Right forelimb (tissue), 1 donor: ENCODE measurements around the gene FLG2.
"Not testable (repeated sequence)": the region's sequence is repeated elsewhere in the genome, so short reads cannot be mapped to it uniquely, and the experiment has no call there.

Experiments used
- DNase-seq: peaks from one replicate; pipeline ENCODE4 v3.0.0-alpha.2; 2018

The FLG2 gene

GRCh38 chr1:152359906-152360305, at the start of gene FLG2:
Gene FLG2 (minus strand): TSS chr1:152360006. CDS start chr1:152358884, 1,122 bp downstream.
- no peak for DNase-seq

- DNase-seq = no peak
Measured at GRCh38 chr1:152408664-152409063, 48.9 kb upstream of the FLG2 start.

GRCh38 chr1:152398812-152399698, 39.2 kb upstream of the FLG2 start:
- DNase-seq = no peak

DNA sequence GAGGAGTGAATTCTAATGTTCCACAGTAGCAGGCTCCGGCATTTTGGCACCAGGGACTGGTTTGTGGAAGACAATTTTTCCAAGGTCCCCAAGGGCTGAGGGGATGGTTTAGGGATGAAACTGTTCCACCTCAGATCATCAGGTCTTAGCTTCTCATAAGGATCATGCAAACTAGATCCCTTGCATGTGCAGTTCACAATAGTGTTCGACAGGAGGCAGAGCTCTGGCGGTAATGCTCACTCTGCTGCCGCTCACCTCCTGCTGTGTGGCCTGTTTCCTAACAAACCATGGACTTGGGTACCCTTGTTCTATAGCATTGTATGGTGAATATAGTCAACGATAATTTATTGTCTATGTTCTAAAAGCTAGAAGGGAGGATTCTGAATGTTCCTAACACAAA, 37.7 kb upstream of the FLG2 start:
- no peak for DNase-seq

DNA sequence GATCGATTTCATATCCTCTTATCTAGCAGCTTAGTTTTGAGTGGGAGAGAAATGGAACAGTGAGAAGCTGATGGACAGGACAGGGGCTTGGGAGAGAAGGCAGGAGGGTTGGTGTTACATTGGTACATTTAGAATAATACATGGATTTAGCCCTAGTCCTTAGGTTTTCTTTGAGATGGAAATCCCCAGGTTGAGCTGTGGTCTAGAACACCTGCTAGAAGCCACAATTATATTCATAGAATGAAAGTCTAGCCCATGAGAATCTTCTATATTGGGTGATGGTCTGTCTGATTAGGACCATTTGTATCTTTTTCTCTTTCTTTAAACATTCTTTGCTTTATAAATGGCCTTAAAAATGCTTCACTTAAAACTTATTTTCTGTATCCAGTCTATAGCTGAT, 34.3 kb upstream of the FLG2 start:
- DNase-seq = no peak

DNA sequence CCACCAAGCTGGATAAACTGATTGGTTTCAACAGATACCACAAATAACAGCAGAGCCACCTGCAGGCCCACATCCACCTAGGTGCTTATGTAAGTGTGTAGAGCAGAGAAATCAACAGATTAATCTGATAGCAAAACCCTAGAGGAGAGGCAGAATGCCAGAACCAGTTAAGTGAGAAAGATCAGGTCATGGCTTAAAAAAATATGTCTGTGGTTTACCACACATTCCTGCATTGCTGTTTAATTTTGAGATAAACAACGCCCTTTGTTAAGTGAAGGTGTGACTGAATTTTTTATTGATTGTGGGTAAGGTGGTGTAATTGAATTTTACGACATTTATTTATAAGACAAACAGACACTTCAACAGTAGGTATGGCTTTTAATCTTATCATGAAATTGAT, 33.1 kb upstream of the FLG2 start:
- no peak for DNase-seq

DNA sequence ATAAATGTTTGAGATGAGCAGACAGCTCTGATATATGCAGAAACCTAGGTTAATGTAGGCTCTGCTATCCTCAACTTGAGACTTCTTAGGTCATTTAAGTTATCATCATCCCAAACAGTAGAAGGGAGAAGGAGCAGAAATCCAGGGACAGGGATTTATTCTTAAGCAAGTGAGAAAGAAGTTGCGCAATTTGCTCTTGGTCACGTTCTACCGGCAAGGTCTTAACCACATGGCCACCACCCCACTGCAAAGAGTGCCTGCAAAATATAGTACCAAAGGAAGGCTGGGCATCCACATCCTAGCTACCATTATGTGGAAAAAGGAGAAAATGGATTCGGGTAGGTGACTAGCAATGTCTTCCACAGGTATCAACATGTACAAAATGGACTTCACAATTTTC, 29.1 kb upstream of the FLG2 start:
- DNase-seq = no peak

DNA sequence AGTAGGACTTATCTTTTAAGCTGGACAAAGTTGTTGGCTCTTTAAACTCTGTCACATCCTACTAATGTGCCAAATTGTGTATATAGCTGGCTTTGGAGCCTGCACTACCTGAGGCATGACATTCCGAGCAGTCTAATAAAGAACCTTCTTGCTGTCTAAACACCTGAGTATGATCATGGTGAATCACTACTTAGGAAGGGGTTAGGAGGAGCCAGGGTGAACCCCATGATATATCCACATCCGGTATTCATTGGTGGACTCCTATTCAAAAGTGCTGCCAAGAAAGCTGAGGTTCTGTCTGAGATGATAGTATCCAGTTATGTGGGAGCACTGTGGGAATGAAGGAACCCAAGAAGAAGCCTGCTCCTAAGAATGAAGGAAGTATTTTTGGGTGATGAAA, 27.1 kb upstream of the FLG2 start:
- no peak for DNase-seq

GRCh38 chr1:152380932-152381331, 21.1 kb upstream of the FLG2 start:
- no peak for DNase-seq

- no peak for DNase-seq
Measured at GRCh38 chr1:152374451-152374850, 14.6 kb upstream of the FLG2 start.

- no peak for DNase-seq
Measured at GRCh38 chr1:152372672-152373071, 12.9 kb upstream of the FLG2 start.

DNA sequence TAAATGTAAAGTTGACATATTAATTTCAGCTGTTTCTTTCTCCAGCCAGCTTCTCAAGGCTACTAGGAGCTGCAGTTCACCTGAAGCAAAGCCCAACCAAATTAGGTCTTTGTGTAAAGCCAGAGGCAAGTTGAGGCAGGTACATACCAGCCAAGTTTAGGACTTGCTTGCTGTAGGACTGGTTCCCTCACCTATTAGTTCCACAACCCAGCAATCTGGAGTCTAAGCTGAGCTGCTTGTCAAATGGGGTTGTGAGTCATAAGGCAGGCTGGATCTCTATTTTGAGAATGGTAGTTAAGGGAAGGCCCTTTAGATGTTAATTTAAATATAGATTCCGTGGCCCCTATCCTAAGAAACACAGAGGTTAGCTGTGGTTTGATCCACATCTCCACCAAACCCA, 7.6 kb upstream of the FLG2 start:
- DNase-seq = no peak

DNA sequence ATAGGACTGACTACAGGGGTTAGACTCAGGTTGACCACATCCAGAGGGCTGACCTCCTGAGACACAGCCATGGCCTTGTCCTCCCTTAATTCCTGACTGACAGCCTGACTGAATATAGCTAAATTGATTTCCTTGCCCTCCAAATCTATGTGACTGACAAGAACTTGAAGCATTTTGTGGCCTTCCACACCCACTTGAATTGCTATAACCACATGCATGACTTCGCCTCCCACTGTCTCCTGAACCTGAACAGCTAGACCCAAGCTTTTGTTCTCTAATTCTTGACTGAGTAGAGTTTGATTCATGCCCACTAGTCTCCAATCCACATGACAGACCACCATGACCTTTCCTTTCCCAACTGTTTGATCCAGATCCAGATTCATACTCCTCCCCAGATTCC, 3.1 kb downstream of the FLG2 start:
- DNase-seq = no peak

DNA sequence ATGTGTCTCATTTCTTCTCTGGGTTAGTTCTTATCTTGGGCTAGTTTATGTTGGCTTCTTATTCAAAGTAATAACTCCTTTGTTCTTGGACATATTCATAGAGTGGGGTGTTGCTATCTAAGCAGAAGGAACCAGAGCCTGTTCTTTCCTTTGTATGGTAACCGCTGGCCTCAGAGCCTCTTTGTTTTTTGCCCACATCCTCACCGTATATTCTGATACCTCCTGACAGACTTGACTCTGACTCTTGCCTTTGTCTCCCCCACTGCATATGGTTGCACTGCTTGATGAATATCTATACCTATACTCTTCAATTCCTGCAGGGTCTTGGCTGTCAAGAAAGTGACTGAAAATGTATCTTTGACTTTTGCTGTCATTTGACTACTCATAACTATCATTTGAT, 10.2 kb downstream of the FLG2 start:
- DNase-seq = no peak

DNA sequence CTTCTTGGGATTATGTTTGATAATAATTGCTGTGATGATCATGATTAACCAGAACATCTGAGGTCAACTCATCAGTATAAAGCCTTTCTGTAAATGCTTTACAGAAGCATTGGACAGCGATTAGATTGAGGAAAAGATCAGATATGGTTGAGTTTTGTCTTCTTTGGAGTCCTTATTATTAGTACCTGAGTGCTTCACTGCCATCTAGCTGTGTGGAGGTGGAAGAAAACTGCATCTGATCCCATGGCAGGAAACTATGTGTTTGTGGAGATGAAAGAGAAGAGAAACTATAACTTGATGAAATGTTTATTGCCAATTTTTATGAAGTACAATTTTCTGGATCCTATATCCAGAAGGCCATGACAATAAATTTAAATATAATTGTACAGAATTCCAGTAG, 11.4 kb downstream of the FLG2 start:
- DNase-seq = no peak

- no peak for DNase-seq
Measured at GRCh38 chr1:152347116-152347728, 12.6 kb downstream of the FLG2 start.

DNA sequence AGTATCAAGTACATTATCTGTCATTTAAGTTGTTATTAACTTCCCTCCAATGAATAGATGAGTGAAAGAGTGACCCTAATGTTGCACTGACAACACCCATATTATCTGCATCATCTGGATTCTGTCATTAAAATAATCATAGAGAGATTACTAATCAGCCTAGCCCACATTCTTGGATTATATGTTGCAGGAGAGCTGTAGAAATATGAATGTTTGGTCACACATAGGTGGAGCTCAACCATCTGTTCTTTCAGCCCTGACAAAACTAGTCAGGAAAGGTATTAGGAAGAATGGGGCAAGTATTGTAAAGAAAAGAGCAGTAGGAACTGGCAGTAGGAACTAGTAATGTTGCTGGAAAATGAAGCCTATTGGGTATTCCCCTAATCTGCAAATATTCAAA, 15.4 kb downstream of the FLG2 start:
- DNase-seq = no peak

GRCh38 chr1:152343006-152343405, 16.8 kb downstream of the FLG2 start:
- DNase-seq = no peak

GRCh38 chr1:152335399-152335798, 24.4 kb downstream of the FLG2 start:
- no peak for DNase-seq

DNA sequence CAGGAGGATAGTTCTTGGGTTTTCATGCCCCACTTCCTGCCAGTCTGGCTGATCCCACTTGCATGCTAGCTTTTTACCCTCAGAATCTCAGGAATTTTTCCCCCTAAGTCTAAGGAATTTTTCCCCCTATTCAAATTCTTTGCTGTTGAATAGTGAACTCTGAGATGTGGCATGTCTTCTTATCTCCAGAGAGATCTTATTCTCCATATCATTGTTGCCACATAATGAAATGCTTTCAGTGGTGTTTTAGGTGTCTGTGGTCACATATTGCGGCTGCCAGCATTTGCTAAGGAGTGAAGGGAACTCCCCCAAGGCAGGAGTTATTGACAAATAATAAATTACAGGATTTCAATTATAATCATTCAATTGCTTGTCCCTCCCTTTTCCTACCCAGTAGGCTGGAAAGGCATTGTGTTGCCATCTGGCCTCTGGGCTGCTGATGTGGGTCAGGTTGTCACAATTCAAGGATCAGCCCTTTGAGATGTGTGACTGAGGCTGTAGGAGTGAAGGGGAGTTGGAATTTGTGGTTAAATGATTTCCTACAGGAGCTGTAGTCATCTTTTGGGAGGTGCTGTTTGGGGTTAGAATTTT, 30.9 kb downstream of the FLG2 start:
- DNase-seq = no peak

GRCh38 chr1:152325111-152325510, 34.7 kb downstream of the FLG2 start, which contains the start of gene FLG:
Gene FLG (minus strand): TSS chr1:152325239. CDS start chr1:152315456, 9,783 bp downstream.
- DNase-seq = no peak

- no peak for DNase-seq
Measured at GRCh38 chr1:152313970-152314369, 45.8 kb downstream of the FLG2 start.

DNA sequence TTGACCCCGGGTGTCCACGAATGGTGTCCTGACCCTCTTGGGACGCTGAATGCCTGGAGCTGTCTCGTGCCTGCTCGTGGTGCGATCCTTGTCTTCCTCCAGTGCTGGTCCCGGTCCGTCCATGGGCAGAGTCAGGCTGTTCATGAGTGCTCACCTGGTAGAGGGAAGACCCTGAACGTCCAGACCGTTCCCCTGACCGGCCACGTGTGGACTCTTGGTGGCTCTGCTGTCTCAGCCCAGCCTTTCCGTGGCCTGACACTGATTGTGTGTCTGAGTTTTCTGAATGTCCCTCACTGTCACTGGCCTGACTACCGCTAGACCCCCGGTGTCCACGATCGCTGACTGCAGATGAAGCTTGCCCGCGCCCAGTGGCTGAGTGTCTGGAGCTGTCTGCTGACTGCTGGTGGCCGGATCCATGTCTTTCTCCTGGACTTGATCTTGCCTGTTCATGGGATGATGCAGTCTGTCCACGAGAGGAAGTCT, 46.4 kb downstream of the FLG2 start:
- DNase-seq = no peak

- DNase-seq = not testable (repeated sequence)
Measured at GRCh38 chr1:152312169-152312568, 47.6 kb downstream of the FLG2 start.
